Epithelial cell of umbilical artery (primary cell): ENCODE measurements around the gene FAM217A. TPM values are rescaled to one million over a fixed set of nuclear protein-coding genes. Genes with fewer than 3 reads are reported as not detected.

Experiments used
- total RNA-seq: library from RNA; depleted of rRNA; stranded (reverse); fragments of >200 nt; gene quantifications from 2 replicates; pipeline ENCODE4 v1.2.3, GENCODE V29; 2014

The FAM217A gene
- total RNA-seq = not detected in 2 replicates

DNA sequence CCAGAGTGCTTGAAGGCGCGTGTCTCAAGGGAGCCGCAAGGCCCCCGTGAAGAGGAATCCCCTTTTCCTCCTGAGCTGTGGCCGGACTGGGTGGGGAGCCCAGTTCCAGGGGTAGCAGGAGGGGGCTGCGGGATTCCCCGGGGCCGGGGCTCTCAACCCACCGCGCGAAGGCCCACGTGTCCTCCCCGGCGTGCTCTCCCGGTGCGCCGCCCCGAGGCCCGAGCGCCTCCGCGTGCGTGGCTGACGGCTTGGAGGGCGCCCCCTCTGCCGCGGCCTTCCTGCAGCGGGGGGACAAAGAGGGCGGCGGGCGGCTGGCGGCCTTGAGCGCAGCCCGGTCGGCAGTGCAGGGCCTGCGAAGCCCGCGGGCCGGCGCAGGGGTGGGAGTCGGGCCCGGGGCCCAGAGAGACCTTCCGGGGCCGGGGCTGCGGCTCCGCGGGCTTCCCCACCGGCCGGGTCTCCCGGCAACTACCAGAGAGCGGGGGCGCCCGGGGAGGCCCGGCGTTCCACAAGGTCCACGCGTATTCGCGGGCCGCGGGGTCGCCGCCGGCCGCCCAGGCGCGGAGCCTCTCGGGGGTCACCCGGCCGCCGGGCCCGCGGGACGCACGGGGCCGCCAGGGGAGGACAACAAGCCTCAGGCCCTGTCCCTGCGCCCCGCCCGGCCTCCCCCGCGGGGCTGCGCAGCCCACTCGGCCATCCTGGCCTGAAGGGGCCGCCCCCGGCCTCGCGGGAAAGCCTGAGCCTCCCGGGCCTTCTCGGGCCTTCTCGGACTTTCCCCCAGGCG, at the start of gene FAM217A:
Gene FAM217A (minus strand): TSS at position 447 of the 781 bp plus-strand sequence. CDS start 1,723 bp downstream, outside the sequence.

Other genes with a start within 250 kb of the FAM217A start
- gene FAM50B, start 229.8 kb downstream of the FAM217A start, total RNA-seq = 7.1 and 13.5 TPM in 2 replicates
- 98.1 and 151 TPM in 2 replicates for gene ECI2, start 56.4 kb upstream of the FAM217A start, total RNA-seq